Renal pelvis (tissue), 4 donors: Measurements from ENCODE around the gene SERPINE2. TPM values are rescaled to one million over a fixed set of nuclear protein-coding genes. Genes with fewer than 3 reads are reported as not detected.

ENCODE experiments used
- DNase-seq: peaks from one replicate; pipeline ENCODE4 v3.0.0-alpha.2; 2013
- polyA plus RNA-seq, 3 donors: library from polyadenylated mRNA; unstranded; fragments of 120-200 nt; gene quantifications; one replicate each; pipeline ENCODE4 v1.2.1, GENCODE V29; 2013; ENCODE audit not compliant: insufficient read length in 3 of 3

Gene SERPINE2
- polyA plus RNA-seq, 3 donors: 110 to 119 (median 112) TPM

DNA sequence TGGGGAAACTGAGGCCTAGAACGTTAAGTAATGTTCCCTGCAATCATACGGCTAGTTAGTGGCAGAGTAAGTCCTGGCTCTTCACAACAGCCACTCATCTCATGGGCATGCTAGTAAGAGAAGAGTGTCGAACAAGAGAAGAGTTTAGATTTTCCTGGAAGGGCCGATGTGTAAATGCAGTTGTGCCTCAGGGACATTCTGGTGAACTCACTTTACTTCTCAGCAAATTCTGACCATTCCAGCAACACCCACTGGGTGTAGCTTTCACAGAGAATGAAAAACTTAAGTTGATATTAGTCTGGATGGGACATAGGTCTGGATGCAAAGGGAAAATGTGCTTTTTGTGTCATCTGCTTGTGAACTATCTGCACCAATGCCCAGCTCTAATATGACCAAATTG is 58.3 kb downstream of the SERPINE2 start:
- no peak for DNase-seq

DNA sequence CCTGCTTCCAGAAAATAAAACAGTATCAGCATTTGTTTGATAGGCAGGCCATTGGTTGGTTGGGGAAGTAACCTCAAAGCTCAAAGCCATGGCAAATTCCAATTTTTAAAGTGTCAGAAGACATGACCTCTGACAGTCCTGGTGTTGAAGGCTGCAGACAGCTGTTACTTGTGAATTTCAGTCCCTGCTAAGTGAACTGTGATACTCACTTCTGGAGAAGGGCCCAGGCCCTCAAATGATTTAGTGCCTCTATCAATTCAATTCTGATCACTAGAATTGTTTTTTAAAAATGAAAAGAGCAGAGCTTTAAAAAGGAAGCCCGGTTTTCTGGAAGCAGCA is 58.7 kb downstream of the SERPINE2 start:
- no peak for DNase-seq

DNA sequence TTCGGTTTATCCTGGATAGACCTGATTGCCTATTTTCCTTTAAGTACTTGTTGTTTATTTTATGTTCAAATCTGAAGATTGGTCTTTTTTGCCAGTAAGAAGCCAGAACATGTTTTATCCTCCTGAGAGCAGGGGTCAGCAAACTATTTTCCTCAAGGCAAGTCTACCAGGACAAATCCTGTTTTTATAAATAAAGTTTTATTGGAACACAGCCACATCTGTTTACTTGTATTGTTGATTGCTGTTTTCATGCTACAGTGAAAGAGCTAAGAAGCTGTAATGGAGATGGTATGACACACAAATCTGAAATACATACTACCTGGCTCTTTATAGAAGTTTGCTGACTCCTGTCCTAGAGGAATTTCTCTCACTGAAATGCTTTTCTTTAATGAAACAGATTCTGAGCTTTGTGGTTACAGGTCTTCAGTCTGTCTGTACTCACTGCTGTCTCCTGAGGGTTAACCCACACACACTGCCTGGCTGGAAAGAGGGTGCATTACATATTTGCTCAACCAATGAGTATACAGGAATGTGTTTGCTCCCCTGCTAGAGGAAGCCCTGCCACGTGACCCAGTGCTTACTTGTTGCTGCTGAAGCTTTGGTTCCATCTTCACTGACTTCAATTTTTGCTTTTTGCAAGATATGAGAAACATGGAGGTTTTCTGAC is 59.2 kb downstream of the SERPINE2 start:
- no peak for DNase-seq

DNA sequence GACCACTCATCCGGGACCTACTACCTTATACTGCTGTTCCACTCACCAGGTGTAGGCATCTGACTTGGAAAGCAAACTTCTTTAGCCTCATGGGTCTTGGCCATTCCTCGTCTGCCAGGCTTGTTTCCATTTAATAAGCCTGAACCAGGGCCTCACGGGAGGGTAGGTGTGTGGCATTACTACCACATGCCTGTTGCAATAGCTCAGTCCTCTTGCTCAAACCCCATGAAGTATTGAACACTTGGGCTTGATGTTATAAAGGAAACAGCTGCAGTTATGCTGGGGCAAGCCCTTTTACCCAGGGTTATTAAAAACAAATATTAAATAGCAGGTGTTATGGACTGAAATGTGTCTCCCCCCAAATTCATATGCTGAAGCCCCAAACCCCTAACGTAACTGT is 60.6 kb downstream of the SERPINE2 start:
- DNase-seq: no peak

DNA sequence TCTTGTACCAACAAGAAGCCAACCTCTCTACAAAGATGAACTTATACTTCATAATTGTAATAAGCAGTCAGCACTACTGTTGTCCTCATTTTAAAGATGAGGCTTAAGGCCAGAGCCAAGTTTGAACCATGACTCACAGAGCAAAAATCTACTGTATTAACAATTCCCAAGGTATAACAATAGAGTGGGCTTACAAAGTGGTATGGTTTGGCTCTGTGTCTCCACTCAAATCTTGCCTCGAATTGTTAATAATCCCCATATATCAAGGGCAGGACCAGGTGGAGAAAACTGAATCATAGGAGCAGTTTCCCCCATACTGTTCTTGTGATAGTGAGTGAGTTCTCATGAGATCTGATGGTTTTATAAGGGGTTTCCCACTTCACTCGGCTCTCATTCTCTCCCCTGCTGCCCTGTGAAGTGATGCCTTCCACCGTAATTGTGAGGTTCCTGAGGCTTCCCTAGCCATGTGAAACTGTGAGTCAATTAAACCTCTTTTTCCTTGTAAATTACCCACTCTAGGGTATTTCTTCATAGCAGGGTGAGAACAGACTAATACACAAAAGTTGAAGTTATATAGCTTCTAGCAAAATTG is 62.4 kb downstream of the SERPINE2 start:
- no peak for DNase-seq

DNA sequence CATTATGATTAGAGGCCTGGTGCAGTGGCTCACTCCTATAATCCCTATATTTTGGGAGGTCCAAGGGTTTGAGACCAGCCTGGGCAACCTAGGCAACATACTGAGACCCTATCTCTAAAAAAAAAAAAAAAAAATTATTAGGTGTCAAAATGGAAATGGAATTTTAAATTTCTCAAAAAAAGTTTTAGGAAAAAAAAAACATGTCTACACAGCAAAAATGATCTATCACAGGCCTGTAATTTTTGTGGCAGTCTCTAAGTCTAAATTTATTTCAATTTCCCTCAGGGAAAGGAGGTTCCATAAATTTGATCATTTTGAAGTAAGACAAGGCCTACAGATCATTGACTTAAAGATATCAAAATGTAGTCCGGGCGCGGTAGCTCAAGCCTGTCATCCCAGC is 65.5 kb downstream of the SERPINE2 start:
- DNase-seq: no peak

DNA sequence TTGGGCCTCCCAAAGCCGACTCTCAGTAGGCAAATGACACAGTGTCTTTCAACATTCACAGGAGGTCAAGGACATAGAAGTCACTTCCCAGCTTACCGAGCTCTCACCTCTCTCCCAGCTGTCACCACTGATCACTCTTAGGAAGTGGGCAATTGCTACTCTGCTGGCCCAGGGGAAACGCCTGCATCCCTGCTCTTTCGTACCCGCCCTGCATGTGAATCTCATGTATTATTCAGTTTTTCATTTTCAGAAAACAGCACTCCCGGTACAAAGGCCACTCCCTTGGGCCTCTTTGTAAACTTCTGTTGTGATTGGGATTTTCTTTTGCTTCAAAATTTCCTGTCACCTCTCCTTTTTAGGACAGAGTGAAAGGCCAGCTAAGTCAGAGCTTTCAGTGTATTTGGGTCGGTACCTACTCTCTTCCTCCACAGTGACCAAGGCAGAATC is 66.4 kb downstream of the SERPINE2 start:
- DNase-seq: no peak

DNA sequence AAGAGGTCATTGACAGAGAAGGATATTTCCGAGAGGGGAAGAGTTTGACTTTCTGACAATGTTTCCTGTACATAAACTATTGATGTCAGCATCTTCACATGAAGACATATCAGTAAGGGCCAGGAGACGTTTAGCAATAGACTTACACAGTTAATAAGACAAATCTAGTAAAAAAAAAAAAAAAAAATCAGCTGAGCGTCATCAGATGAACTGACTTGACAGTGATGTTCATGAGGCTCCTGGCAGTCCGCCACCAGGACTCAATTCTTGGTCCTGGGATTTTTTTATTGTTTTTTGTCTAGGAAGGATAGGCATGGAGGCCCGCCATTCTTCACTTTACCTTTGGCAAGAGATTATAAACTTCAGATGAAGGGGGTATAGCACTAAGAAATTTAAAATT is 67.4 kb downstream of the SERPINE2 start:
- no peak for DNase-seq

DNA sequence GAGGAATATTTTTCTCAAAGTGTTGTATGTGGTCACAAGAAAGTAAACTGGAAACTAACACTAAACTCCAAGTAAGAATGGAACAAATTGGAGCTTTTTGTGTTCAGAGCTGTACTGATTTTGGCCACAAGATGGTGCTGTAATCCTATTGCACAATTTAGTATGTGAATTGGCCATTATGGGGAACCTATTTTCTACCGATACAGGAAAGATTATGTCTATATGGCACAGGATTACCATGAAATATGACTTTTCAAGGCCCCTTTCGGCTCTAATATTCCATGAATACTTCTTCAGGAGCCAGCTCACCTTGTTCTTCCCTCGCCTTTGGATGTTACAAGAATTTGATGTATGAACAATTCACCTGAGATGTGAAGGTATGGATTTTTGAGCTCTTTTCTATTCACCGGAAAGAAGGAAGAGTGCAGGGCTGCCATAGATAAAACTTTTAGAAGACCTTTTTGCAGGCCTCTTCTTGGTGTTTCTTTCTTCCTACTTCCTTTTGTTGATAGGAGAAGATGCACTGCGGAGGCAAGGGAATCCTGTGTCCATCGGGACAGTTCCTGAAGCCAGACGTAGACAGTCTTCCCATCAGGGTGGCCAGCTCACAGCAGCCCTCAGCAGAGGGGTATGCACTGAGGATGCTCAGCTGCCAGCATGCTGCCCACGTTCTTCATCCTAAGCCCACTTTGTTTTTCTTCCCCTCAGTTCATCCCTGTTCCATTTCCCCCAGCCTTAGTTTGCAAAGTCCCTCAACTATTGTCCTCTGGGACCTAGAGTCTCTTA is 68.5 kb downstream of the SERPINE2 start:
- DNase-seq: peak; percentile 51

DNA sequence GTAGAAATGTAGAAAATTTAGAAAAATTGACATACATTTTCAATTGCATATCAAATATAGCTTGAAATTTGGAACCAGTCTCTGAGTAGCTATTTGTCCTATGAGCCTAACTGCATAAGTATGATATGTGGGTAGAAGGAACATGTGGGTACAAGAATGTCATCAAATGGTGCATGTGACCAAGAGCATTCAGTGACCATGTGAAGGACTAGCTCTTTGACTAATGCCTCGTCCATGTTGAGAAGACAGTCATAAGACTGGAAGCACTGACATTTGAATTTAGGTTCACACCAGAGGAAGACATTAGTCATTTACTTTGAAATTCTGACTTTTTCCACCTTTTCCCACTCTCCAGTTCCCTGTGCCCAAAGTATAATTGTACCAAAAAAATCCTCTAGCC is 69.2 kb downstream of the SERPINE2 start:
- DNase-seq: no peak

DNA sequence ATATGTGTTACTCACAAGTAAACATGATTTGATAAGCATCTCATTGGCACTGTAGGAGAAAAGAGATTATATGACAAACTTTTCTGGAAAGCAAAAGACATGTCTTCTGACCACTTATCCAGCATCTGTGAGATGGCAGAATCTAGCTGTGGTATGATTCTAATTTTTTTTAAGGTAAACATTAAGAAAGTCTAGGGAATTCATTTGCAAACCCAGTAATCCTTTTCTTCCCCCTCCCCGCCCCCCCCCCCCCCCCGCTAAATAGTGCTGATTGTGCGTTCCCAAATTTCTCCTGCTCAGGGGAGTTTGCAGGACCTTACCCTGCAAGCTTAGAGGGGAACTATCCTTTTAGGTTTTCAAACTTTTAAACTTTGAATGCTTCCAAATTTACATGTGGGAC is 69.8 kb downstream of the SERPINE2 start:
- no peak for DNase-seq

DNA sequence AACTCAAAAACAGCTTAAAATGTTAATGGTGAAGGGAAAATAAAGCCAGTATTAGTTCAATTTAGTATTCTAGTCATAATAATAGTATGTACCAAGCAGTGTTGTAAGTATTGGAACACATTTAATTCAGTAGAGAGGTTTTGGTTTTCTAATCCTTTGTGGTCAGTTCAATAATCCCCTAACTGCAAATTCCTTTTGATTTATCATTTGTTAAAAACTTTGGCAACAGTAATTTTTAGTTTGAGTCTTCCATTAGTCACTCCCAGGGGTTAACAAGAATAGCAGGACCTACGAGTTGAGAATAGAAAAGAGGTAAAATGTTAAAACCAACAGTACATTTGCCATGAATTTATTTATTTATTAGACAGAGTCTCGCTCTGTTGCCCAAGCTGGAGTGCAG is 71.1 kb downstream of the SERPINE2 start:
- DNase-seq: no peak

DNA sequence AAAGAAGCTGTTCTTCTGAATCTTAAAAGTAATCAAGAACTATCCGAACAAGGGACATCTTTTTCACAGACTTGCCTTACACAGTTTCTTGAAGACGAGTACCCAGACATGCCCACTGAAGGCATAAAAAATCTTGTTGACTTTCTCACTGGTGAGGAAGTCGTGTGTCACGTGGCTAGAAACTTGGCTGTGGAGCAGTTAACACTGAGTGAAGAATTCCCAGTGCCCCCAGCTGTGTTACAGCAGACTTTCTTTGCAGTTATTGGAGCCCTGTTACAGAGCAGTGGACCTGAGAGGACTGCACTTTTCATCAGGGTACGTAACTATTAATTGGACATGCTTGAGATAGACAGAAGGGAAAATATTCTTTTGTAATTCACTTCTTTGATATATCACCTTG is 79.4 kb downstream of the SERPINE2 start:
- DNase-seq: no peak

DNA sequence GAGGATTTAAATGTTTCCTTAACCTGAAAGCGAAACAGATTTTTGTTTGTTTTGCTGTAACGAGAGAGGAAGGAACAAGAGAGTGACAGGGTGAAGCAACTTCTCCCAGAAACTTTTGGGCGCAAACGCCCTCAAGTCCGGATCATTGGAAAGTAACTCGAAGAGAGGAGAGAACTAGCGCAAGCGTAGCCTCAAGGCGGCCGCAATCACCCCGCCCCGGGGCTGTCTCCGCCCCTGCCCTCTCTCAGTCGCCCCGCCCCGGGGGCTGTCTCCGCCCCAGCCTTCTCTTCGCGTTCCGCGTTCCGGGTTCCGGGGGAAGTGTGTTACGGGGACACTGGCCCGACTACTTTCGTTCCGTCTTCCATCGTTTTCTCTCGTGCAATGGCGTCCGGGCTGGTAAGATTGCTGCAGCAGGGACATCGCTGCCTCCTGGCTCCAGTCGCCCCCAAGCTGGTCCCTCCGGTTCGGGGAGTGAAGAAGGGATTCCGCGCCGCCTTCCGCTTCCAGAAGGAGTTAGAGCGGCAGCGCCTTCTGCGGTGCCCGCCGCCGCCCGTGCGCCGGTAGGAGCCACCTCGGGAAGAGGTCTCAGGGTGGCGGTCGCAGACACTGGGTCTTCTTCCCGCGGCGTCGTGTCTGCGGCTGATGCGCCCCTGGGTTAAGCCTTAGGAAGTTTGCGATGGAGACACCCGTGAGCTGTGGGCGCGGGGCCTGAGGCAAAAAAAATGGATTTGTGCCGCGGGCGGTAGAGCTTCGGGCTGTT is 81.8 kb downstream of the SERPINE2 start, which contains the start of gene MRPL44:
MRPL44 (plus strand) TSS at position 372 of the 760 bp plus-strand sequence; CDS start at position 382, 10 bp downstream.
- peak; percentile 96 for DNase-seq

DNA sequence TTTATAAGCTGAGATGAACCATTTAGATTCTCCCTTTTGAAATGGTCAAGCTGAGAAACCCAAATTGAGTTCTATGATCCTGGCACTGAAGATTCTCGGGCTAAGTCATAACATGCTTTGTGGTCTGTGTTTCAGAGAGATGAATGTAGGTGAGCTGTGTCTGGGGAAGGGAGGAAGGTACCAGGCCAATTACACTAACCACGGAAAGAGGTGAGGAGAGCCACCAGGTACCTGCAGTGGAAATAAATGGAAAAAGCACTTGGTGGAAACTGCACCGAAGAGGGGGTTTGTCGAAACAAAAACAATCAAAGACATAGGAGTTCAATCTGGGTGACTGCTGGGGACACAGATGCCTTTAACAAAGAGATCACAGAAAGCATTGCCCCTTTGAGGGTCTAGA is 82.8 kb downstream of the SERPINE2 start:
- DNase-seq: no peak

DNA sequence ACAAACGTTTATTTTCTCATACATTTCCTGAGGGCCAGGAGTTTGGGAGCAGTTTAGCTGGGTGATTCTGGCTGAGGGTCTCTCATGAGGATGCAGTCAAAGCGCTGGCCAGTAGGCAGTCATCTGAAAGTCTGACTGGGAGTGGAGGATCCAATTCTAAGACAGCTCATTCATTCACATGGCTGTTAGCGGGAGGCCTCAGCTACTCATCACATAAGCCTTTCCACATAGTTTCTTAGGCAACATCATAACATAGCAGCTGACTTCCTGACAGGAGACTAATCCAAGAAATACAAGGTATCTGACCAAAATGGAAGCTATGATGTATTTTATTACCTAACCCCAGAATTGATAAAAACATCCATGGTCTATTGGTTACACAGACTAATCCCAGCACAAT is 84.7 kb downstream of the SERPINE2 start:
- DNase-seq: no peak

DNA sequence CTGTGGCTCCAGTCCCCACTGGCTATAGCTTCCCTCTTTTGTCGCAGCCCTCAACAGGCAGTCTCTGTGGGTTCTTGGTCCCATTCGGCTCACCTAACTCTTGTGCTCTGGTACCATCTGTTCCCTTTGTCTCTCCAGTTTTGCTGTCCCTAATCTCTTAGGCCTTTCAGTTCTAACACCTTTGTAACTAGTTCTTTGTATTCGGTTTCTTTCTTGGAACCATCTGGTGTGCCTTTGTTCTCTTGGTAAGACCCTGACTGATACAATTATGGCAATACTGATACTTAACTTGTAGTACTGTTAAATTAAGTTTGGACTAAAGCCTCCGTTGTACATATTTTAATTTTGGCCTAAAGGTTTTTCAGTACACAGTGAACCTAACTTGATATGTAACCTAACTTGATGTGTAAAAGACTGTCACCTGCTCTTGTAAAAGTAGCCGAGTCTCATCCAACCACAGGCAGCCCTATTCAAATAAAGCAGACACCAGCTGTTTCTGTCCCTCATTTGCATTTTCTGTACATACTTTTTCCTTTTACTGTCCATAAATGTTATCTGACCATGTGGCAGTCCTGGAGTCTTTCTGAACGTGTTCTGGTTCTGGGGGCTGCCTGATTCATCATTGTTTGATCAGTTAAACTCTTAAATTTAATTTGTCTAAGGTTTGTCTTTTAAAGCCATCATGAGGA is 86.7 kb downstream of the SERPINE2 start:
- no peak for DNase-seq

DNA sequence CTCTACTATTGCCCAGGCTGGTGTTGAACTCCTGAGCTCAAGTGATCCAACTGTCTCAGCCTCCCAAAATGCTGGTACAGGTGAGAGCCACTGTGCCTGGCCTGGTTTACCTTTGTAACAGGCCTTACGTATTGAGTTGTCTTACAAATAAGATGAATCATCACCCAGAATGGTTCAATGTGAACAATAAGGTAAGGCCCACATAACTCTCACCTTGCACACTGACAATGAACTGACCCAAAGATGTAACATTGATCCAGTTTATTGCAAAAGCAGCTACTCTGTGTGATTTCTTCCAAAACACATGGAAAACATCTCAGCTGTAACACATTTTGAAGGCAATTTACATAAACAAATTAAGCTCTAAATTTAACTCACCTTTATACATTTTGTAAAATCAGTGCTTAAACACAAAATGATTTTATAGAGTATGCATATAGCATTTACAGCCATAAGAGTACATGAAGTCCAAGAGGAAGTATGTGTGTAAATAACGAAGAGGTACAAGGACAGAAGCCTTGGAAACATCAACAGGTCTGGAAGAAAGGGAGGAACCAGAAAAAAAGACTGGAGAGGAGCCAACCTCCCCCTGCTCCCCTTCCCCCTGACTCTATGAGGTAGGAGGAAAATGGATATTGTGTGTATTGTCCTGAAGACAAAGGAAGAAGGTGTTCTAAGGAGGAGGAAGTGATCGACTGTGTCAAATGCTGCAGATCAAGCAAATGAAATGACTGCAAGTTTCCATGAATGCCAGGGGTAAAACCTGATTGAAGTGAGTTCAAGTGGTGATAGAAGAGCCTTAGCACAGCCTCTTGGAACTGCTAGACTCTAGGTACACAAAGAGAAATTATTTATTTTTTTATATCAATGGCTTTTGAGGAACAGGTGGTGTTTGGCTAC is 88.4 kb downstream of the SERPINE2 start:
- DNase-seq: no peak

DNA sequence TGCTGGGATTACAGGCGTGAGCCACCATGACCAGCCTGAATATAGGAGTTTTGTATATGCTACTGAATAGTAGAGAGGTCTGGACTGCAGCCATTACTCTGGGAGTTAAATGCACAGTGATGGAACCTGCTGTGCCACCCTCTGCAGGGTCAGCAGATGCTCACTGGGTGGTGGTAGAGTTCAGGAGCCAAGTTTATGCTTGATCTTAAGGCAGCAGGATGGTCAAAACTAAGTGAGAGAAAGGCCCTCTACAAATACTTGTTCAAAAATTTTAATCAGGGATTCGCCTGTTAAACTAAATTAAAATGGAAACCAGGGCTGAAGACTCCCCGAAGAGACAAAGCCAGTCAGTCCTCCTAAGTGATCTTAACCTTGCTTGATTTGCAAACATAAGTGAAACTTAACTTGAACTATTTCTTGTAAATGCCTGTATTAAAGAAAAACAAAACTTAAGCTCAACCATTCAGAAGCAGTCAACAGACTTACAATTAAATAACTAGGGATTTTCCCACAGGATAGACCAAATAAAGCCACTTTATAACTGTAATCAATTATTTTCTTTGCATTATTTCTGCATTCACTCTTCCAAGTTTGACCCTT is 89.7 kb downstream of the SERPINE2 start:
- DNase-seq: no peak

DNA sequence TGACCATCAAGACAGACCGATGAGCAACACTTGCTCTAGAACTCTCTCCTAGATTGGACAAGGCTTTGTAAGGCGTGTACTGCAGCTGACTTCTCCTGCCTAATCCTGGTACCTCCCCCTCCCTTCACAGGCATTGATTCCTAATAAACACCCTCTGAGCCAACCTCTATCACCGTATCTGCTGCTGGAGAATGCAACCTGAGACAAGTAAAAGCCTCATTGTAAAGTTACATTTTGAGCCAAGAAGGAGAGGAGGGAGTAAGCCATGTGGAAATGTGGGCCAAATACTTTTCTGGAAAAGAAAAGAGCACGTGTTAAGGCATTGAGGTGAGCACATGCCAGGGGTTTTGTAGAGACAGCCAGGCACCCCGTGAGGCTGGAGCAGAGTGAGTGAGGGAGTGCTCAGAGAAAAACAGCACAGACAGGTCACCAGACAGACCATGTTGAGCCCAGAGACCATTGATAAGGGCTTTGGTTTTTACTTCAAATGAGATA is 91.3 kb downstream of the SERPINE2 start:
- no peak for DNase-seq
